Ovary (tissue), 3 donors: ENCODE results near the gene SH3PXD2A.

Source experiments
- EP300 ChIP-seq: sonication (generic); formaldehyde crosslinking; IDR thresholded peaks from one replicate; pipeline ENCODE4 v1.6.1; 2017; ENCODE audit warnings: antibody characterized with exemption
- TF ChIP-seq, protein P1 (sequence below), 3 donors: fragments of 450-650 bp in 2 of 3; fragments of 200-600 bp in 1 of 3; IDR thresholded peaks; one replicate each; pipeline versions ENCODE4 v1.5.1 to v1.8.0; 2016 to 2022; ENCODE audit warnings: antibody characterized with exemption in 3 of 3, mild to moderate bottlenecking in 1 of 3
- donor health status: DM: no; HTN: no; CAD: no.

- no peak for TF ChIP-seq EP300
- TF ChIP-seq, protein P1, sequence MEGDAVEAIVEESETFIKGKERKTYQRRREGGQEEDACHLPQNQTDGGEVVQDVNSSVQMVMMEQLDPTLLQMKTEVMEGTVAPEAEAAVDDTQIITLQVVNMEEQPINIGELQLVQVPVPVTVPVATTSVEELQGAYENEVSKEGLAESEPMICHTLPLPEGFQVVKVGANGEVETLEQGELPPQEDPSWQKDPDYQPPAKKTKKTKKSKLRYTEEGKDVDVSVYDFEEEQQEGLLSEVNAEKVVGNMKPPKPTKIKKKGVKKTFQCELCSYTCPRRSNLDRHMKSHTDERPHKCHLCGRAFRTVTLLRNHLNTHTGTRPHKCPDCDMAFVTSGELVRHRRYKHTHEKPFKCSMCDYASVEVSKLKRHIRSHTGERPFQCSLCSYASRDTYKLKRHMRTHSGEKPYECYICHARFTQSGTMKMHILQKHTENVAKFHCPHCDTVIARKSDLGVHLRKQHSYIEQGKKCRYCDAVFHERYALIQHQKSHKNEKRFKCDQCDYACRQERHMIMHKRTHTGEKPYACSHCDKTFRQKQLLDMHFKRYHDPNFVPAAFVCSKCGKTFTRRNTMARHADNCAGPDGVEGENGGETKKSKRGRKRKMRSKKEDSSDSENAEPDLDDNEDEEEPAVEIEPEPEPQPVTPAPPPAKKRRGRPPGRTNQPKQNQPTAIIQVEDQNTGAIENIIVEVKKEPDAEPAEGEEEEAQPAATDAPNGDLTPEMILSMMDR (IDR thresholded peaks at IDR 0.05), result no peak
Observed at GRCh38 chr10:103545366-103545765, 310.0 kb downstream of the SH3PXD2A start.
